GM21737 (cell line): ENCODE results near the gene DNAH5.

Experiments used
- ATAC-seq: cut with Tn5 transposase; IDR thresholded peaks from one replicate; pipeline ENCODE4 v1.9.1; 2021; ENCODE audit warnings: mild to moderate bottlenecking, moderate library complexity; ENCODE audit not compliant: unreplicated experiment

The DNAH5 gene

DNA sequence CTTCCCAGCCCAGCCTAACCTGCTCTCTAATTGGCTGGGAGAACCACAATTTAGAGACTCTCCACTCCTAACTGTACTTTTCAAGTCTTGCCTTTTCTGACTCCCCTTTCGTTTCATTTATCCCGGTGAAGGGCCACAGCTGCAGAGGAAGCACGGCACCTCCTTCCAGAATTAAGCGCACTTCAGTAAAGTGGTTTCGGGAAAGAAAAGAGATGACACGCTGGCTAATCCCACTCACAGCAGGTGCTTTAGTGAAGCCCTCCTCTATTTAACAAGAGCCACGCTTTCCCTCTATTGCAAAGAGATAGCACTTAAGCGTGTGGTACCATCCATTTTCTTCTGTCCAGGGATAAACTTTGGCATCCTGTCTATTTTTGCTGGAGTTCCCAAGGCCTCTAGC, 4.8 kb downstream of the DNAH5 start:
- ATAC-seq, result no peak

DNA sequence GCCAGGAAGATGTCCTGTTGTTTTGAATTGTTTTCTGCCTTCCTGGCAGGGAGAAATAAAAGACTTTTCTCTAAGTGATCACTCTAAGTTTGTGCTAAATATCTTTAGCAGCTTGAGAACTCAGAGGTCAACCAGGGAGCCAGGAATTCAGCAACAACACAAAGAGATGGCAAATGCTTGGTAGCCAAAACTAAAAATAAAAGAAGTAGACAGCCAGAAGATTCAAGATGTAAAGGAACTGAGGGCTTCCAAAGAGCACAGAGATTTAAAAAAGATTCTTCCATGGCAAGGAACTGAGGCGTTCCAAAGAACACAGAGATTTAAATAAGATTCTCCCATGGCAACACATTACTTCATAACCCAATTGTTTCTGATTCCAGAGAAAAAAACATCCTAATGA, 9.6 kb downstream of the DNAH5 start:
- ATAC-seq, result no peak

DNA sequence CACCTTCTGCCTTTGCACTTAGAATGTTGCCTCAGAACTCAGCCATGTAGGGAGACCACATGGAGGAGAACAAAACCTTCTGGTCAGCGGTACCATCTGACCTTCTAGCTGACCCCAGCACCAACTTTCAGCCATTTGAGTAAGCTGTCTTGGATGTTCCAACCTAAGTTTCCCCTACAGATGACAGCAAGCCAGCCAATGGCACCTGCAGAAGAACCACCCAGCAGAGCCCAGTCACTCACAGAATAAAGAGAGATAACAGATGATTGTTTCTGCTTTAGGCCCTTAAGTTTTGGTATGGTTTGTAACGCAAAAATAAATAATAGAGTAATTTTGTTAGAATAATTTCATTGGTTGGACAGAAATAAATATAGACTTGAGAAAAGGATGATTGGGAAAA, 10.4 kb downstream of the DNAH5 start:
- no peak for ATAC-seq

DNA sequence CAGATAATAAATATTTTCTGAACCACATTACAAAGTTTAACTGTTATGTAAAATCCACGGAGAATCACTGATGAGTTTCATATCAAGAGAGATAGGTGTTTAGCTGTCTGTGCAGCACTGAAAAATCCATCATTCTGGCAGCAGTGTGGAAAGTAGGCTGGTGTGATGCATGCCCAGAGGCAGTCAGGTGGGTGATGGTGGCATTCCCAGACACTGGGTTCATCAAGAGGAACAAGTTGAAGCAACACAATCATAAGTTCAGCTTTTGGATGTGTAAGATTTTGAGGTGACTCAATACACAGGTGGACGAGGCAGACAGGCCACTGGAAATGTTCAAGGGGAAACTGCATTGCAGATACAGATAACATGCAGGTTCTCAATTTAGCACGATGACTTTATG, 11.9 kb downstream of the DNAH5 start:
- ATAC-seq, result no peak

DNA sequence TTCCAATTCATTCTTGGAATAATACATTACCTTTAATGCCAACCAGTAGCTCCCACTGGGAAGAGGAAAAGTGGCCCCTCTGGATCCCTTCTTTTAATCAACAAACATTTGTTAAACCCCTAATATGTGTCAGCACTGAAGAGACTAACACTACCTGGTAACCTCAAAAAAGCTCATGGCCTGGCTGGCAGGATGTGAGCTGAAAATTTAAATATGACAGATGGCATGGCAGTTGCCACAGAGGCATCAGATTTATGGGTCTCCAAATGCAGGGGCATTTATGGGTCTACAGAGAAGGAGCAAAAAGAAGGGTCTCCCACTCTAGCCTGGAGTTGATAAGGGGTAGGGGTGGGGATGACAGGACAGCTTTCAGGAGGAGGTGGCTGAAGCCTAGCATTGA, 12.5 kb downstream of the DNAH5 start:
- no peak for ATAC-seq

DNA sequence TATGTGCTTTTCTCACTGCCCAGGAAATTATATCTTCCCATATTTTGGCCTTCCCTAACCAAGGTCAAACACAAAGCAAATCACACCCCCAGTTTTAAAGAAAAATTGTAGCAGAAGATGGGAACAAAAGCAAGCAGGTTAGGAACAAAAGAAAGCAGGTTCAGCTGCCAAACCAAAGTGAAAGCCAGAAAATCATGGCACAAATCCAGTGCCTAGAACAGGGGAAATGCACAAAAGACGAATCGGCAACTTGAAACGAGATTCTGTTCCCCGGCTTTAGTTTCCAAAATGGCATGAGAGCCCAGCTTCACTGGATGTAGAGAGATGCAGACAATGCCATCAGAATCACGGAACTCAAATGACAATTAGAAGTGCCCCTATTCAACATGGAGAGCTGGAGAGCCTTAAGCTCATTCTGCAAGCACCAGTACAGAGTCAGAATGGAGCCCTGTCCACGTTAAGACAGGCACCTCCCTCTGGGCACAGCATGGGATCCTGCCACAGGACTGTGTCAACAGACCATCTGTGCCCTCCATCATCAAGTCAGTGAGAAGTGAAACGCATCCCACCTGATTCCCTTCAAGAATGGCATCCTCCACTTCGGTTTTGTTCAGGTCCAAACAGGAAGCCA, 13.8 kb downstream of the DNAH5 start:
- no peak for ATAC-seq

DNA sequence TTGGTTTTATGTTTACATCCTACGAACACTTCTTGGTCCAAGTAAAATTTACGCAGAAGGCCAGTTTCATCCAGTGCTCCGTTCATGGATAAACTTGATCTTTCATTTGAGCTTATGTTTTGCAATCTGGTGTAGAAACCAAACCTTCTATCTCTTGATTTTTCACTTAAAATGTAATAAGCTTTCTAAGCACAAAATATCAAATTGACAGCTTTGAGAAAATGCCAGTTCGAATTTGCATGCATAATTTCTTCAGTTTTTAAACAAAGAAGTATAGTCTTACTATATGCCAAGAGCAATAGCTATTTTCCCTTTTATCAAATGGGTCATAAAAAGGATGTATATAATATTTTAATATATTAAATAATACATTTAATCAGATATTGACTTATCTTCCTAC, 17.8 kb downstream of the DNAH5 start:
- no peak for ATAC-seq

DNA sequence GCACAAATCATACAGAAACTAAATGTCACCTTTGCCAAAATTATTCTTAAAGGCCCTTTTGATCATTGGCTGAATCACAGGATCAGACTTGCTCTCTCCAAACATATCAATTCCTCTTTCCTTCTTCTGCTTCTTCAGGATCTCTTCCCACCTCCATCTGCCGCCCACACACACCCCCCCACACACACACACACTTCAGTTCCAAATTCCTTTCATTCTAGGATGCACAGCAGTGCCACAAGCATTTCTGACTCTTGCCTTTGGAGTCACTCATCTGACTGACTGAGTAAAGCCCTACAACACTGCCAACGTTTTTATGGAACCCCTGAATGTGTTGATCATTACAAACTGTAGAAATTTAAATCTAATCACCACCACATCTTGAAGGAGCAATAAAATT, 22.9 kb downstream of the DNAH5 start:
- ATAC-seq, result no peak

DNA sequence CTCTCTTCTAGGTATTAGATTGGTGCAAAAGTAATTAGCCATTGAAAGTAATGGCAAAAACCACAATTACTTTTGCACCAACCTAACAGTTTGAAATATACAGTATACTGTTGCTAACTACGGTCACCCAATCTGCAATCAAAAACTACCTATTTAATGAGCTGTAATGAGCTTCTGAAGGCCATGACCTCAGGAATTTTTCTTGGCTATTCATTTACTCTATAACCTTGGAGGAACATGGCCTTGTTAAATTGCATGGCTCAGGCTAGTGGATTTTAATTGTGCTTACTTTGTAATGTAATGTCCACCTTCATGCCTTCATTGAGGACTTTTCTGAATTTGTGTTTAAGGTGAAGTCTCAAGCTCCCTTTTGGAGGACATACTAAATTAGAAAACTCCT, 24.7 kb downstream of the DNAH5 start:
- no peak for ATAC-seq

DNA sequence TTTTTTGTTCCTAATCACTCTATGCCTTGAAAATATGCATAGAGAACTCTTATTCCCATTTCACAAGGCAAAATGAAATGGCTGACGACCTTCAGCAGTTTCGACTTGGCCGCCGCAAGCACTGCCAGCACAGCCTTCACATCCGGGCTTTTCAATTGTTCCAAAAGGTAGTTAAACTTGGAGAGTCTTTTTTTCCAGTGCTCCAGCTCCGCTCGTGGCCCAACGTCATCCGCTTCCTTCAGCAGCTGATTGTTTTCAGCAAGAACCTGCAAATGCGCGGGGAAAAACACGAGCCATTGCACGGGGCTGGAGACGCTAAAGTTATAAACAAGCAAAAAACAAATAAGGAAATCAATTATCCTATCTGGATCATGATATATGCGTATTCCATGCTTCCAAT, 25.4 kb downstream of the DNAH5 start:
- ATAC-seq, result no peak

DNA sequence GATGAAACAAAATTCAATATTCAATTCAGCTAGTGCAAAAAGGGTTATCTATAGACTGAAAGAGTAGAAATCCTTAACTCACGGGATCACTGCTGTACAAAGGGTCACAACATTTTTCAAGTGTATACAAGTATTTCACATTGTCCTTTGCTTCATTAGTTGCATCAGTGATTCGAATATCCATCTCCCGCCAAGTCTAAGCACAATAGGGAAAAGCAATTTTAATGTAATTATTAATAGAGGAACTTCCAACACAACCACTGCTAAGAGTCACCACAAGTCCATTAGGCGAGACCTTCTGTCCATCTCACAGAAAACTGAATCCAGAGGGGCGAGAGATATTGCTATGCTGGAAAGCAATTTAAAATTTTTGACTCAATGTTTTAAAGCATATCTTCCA, 27.4 kb downstream of the DNAH5 start:
- no peak for ATAC-seq

DNA sequence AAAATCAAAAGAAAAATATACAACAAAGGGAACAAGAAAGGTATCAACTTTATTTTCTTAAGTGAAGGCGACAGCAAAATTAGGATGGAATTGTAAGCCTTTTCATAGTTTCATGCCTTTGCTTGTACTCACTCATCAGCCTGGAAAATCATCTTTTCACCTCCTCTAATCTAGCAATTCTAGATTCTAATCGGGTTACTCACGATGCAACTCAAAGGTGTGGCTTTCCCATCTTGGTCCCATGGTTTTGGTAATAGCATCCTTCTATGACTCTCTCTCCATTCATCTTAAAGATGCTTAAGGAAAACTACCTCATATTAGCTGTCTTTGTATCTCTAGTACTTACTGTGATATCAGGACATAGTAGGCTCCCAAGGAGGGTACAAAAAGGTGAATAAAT, 30.5 kb downstream of the DNAH5 start:
- ATAC-seq, result no peak

DNA sequence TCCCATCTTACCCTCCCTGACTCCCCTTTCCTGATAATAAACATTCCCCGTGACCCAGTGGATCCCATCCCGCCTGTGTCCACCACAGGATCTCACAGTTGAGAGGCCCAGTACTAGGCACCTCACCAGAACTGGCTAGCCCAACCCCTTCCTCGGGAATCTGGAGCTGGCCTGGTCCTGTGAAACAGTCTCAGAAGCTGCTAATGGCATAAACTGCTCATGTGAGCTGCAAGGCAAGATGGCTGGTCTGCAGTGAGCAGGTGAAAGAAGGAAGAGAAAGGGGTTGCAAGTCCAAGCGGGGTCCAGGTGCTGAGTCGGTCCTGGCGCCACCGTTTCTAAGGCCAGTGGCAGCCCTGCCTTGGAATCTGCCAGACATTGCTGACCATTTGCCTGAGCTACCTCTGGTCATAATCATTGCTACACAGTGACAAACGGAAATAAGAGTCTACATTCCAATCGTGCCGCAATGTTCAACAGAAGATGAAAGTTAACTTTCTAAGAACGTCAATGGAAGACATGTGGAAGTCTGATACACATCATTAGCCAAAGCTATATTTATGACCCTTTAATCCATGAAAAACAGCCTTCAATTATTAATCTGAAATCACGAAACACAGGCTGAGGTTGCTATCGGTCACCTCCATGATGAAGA, 33.7 kb downstream of the DNAH5 start:
- no peak for ATAC-seq

DNA sequence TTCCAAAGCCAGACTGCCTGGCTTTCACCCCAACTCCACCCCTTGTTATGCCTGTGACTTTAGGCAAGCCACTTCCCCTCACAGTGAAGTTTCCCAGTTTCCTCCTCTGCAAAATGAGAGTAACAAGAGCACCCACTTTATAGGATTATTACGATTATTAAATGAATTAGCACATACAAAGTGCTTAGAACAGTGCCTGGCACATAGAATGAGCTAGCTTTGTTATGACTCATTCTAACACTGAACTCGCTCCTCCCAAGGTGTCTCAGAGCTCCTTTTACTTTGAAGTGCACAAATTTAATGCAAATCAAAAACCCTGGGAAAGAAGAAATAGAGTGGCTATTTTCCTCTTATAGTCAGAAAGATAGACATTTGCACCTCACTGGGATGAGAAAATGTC, 34.3 kb downstream of the DNAH5 start:
- ATAC-seq, result no peak

DNA sequence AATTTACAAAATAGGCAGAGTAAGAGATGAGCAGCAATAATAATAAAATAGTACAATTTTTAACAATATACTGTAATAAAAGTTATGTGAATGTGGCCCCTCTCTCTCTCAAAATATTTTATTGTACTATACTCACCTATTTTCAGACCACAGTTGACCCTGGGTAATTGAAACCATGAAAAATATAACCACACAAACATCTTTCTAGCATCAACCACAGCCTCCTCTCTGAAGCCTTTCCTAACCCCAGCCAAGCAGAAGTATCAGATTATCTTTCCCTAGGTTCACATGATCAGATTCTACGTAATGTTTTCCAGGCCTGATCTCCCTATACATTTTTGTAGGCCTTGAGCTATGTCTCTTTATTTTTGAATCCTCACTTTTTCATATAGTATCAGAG, 35.2 kb downstream of the DNAH5 start:
- no peak for ATAC-seq

DNA sequence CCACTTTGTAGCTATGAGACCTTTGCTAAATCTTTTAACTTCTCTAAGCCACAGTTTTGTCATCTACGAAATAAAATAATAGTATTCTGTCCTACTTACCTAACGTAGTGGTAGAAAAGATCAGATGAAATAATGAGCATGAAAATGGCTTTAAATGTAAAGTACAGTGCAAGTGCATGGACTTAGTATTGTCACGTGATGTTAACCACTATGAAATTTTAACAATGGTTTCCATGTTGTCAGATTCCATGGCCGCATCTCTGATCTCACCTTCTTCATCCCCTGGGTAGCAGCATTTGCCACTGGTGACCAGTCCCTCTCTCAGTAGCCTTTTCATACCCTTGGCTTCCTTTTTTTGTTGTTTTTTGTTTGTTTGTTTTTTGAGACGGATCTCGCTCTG, 45.9 kb downstream of the DNAH5 start:
- no peak for ATAC-seq

DNA sequence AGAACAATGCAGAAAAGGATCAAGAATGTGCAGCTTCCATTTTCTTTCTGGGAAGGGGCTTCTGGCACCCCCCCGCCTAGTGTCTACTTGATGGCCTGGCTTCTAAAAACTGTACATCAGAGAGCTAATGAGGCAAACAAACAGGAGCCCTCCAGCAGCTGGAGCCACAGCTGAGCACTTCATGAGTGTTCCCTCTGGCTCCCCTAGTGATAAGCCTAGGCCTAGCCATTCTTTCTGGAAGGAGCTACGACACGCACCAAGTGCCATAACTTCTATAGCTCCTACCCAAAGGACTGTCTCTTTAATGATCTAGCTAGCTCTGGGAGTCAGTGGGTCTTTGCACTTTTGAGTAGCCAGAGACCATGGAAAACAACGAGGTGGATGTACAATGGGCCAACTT, 66.1 kb downstream of the DNAH5 start:
- no peak for ATAC-seq

DNA sequence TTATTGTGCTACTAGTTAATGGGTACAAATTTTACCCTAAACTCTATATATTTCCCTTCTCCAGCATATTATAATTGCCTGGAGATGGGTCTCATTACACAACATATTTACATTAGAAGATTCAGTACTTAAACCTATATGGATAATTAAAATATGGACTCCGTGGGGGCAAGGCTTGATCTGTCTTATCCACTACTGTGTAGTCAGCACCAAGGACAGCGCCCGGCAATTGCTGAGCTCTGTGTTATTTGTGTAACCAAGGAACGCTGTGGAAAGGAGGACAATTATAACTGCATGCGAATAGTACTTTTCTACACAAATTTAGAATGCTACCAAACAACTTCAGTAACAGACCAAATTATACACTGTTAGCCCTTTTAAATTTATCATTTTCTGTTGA, 77.7 kb downstream of the DNAH5 start:
- ATAC-seq, result no peak

DNA sequence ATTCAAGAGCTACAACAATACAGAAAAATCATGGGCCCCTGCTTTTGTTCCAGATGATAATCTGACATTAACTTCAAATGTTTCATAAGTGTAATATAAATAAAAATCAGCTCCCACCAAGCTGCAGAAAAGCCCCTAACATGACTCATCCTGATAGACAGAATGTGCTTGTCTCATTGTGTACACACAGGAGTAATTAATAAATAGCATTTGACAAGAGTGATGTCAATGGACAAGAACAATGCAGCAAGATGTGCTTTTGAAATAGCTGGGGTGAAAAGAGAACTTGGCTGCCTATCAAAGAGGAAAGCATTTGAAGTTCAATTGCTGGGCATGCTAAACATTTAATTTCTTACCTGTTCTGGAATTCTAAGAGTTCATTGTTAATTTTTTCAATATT, 79.2 kb downstream of the DNAH5 start:
- ATAC-seq, result no peak

DNA sequence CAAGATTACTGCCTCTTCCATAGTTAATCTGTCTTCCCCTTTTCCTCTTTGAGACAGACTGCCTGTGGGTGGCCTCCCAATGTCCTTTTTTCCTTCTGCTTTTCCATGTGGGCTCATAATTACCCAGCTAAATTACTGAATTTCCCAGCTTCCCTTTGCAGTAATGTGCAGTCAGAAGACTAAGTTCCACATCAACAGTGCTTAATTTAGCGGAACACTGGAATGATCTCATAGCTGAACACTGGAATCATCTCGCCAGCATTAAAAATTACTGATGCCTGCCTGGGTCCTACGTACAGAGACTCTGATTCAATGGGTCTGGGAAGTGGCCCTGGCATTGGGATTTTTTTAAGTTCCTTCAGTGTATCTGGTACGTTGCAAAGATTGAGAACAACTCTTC, 84.3 kb downstream of the DNAH5 start:
- no peak for ATAC-seq

DNA sequence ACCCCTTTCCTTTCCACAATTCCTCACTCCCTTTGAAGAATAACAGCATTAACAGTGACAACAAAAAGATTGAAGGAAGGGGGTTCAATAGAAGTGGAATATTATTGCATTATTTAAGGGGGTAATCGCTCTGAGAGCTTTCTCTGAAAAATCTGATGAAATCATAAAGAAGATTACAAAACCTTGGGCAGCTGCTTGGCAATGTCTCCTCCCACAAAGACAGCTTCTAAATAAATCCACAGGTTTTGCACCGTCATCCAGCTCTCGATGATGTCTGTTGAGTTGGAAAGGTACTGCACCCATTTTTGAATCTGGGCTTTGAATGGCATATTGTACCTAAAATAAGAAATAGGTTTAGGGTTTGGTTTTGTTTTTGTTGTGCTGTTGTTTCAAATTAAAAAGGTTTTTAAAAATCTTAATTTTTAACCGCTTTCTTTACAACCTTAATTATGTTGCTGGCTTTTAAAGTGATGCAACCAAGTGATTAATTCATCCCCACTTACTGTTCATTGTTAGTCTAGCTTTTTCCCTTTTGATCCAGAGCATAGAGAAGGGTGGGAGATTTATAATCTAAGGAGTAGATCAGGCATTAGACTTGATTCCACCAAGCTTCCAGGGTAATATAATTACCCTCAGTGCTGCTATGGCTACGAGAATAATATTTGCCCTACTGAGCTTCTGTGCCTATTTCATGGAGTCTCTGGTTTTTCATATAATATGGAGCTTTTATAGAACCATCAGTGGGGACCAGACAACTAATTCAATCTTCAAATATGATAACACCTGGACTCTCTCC, 85.0 kb downstream of the DNAH5 start:
- ATAC-seq, result no peak

DNA sequence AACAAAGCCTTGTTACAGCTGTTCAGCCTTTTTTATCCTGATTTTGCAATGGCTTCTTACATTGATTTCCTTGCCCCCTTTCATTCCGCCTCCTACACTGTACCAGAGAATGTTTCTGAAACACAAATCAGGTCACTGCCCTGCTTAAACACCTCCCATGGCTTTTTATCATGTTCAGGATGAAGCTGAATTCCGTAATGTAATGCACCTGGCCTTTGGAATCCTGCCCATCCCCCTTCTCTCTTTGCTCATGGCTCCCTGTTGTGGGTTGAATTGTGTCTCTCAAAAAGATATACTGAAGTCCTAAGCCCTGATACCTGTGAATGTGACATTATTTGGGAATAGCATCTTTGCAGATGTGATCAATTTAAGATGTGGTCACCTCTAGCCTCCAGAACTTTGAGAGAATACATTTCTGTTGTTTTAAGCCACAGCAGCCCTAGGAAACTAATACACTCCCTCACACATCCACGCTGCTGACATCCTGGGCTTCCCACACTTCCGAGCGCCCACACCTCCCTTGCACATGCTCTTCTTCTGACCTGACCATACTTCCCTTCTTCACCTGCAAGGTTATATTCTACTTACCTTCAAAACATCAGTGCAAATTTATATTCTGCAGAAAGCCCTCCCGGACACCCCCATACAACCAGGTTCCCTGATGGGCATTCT, 101.2 kb downstream of the DNAH5 start:
- ATAC-seq, result no peak
